ENCODE results near the gene ATG14.
"Not testable (repeated sequence)": the region's sequence is repeated elsewhere in the genome, so short reads cannot be mapped to it uniquely, and the experiment has no call there.

ATG14 gene

DNA sequence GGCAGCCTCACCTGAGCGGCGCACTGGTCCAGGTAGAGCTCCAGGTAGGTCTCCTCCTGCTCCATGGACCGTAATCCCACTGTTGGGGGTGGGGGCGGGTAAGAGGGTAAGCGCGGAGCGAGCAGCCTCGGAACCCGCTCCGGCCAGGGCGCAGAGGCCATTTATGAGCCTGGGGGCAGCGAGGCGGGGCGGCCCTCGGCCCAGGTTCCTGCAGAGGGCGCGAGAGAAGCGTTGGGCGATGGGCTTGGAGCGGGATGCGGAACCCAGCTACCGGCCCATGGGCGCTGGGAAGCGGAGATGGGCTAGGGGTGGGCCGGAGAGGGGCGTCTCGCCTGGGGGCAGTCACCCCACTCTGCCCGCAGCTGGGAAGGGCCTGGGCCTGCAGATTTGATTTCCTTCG is 28.8 kb upstream of the ATG14 start, which contains the start of gene TBPL2:
Gene TBPL2, minus strand, starts transcription at position 232 of the 400 bp plus-strand sequence. Its CDS starts 167 bp downstream, at position 65.
- Mint-ChIP-seq H3K4me3 (no peak within 1 kb of the TSS), H3K9me3 (no peaks in the 10 kb centered on the region), H3K27ac (no peak within 1 kb of the TSS), H3K4me1 (peaks cover 5% of the 10 kb centered on the region), H3K27me3 (no peaks in the 10 kb centered on the region), H3K36me3 (no peaks in the 10 kb centered on the region)

DNA sequence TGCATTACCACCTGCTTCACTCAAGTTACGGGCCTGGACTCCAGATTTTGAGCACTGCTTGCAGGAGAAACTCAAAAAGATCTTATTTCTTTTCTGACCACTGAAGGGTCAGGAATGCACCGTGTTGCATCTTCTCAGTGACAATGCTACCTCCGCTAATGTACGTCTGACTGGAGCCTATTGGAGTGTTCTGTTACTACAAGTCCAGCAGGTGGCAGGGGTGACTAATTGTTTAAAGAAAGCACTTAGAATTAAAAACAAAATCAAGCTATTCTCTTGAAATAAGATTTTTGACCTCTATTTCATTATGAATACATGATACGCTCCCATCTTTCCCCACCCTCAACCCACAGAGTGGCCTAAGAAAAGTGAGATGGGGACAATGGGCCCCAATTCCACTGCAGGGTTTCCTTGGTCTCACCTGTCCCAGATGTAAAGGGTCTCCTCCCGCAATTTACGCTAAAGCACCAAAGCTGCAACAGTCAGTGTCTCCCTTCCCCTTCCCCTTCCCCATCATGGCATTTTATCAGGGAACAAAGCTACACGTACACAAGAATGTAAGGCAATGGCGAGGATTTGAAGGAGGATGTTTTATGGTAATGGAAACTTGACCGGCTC is 26.5 kb upstream of the ATG14 start:
- Mint-ChIP-seq H3K36me3 (no peaks in the 10 kb centered on the region), H3K4me1 (peaks cover 24% of the 10 kb centered on the region), H3K27ac (no peak overlapping the region), H3K4me3 (no peak overlapping the region), H3K27me3 (no peaks in the 10 kb centered on the region), H3K9me3 (no peaks in the 10 kb centered on the region)

DNA sequence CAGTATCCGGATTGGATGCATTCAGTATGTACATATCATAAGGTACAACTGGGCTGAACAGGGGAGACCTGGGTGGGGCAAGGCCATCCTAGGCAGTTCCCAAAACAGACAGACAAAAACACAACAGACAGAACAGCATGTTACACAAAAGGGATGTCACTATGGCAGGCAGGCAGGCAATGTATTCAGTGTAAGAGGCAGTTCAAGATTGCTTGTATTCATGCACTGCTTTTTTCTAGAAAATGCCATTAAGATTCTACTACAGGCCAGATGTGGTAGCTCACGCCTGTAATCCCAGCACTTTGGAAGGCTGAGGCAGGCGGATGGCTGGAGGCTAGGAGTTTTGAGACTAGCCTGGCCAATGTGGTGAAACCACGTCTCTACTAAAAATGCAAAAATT is 25.3 kb upstream of the ATG14 start:
- peak overlapping the region; percentile 46 for H3K27ac Mint-ChIP-seq
- H3K4me3 Mint-ChIP-seq: no peak overlapping the region
- no peaks in the 10 kb centered on the region for H3K27me3 Mint-ChIP-seq
- peaks cover 33% of the 10 kb centered on the region for H3K4me1 Mint-ChIP-seq
- no peaks in the 10 kb centered on the region for H3K36me3 Mint-ChIP-seq
- no peaks in the 10 kb centered on the region for H3K9me3 Mint-ChIP-seq

DNA sequence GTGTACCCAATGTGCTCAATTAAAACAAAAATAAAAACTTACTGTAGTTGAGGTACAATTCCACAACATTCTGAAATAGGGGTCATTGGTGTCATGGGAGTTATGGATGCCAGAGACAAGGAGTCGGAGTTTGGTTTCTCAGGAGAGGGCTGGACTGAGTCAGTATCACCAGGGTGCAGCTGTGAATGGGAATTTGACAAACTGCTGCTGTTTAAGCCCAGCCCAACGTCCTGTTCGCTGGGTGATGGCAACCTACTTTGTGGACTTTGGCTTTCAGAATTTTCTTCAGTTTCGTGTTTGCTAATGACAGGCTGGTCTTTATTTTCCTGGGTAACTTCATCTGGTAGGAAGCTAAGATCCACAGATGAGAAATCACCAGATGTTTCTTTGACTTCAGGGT is 24.9 kb upstream of the ATG14 start:
- Mint-ChIP-seq H3K9me3 (no peaks in the 10 kb centered on the region), H3K27me3 (no peaks in the 10 kb centered on the region), H3K27ac (peak overlapping the region; percentile 46), H3K4me1 (peaks cover 33% of the 10 kb centered on the region), H3K36me3 (no peaks in the 10 kb centered on the region), H3K4me3 (no peak overlapping the region)

DNA sequence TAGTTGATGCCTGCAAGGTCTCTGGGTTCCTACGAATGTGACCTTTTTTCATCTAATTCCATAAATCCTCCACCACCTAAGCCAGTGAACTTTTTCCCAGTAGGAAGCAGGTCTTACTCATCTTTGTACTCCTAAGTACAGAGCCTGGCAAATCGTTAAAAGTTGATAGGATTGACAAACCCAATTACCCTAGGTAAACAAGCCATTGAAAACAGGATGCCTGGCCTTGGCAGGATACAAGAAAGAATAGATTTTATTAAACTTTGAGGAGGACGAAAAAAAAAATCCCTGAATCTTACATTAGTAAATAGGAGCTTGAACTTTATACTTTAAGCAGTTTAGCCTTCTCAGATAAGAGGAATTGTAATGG is 23.2 kb upstream of the ATG14 start:
- Mint-ChIP-seq H3K4me1 (peaks cover 47% of the 10 kb centered on the region), H3K27ac (peak overlapping the region; percentile 47), H3K9me3 (no peaks in the 10 kb centered on the region), H3K36me3 (no peaks in the 10 kb centered on the region), H3K27me3 (no peaks in the 10 kb centered on the region), H3K4me3 (no peak overlapping the region)

DNA sequence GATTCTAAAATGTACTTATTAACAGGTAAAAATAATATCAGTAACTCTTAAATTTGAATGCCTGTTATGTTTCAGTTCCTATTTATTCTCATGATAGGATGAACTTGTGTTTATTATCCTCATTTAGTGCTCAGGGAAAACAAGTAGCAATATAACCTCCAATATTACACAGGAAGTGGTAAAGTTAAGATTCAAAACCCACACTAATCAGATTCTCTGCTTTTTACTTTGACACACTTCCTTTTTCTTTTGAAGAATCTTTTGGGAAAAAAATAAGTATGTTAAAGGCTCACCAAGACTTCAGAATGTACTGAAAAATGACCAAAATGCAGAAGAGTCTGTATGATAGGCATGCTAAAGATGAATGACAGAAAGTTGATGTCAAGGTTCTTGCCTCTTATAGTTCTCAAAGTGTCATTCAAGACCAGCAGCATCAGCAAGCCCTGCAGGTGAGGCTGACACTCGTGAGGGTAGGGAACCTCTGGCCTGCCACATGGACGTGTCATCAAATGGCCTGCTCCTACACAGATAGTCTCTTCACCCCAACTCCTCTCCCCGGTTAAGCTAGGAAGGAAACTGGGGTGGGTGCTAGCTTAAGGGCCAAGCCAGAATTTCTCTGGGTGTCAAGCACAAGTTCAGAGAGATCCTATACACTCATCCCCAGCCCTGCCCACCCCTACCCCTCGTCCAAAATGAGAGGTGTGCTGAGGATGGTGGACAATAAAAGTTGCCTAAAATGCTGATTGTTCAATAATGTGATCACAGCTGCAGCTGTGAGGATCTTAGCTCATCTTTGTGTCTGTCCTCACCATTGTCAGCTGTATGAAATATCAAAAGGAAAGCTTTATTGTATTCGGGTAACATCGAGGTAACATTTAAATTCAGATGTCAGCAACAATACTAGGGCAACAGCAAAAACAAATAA is 22.5 kb upstream of the ATG14 start:
- H3K4me3 Mint-ChIP-seq: peak overlapping the region; percentile 44
- peaks cover 49% of the 10 kb centered on the region for H3K4me1 Mint-ChIP-seq

DNA sequence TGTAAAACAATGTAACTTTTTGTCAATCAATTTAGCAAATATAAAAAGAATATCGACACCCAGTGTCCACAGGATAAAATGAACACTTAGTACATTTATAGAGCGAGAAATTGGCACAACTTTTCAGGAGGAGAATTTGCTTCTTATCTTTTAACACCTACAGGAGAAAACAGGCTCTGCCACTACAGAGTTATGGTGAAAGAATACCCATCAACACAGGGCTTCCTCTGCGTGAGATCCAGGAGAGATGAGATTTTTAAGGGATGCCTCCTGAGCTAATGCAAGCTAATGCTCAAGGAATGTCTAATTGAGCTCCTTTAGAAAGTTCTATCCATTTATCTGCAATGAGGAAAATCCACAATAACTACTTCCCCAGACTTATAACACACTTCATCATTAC is 21.0 kb upstream of the ATG14 start:
- Mint-ChIP-seq H3K9me3 (no peaks in the 10 kb centered on the region), H3K27ac (peak overlapping the region; percentile 35), H3K4me3 (no peak overlapping the region), H3K36me3 (no peaks in the 10 kb centered on the region), H3K4me1 (peaks cover 49% of the 10 kb centered on the region), H3K27me3 (no peaks in the 10 kb centered on the region)

More for the DNA sequence above, 22.5 kb upstream of the ATG14 start:
- Mint-ChIP-seq H3K27me3 (no peaks in the 10 kb centered on the region), H3K9me3 (no peaks in the 10 kb centered on the region), H3K27ac (peak overlapping the region; percentile 49), H3K36me3 (no peaks in the 10 kb centered on the region)

DNA sequence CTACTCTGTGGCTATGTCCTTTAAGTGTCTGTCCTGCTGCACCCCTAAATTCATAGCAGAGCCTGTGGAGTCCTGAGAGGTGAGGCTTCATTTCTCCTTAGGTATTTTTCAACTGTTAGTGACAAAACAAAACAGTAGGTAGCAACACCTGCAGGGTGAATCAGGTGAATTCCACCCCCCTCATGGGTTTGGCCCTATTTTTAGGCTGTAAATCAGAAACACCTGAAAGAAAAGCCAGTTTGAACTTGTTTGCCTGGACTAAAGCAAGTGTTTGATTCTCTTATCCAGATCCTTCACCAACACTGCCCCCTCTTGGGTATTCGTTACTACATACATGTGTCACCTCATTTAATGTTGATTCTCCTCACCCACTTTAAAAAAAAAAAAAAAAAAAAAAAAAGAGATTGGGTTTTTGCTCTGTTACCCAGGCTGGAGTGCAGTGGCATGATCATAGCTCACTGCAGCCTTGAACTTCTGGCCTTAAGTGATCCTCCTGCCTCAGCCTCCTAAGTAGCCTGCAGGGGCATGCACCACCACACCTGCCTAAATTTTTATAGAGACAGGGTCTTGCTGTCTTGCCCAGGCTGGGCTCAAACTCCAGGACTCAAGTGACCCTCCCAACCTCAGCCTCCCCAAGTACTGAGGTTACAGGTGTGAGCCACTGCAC is 18.5 kb upstream of the ATG14 start:
- H3K27ac Mint-ChIP-seq: peak overlapping the region; percentile 81
- no peaks in the 10 kb centered on the region for H3K36me3 Mint-ChIP-seq

DNA sequence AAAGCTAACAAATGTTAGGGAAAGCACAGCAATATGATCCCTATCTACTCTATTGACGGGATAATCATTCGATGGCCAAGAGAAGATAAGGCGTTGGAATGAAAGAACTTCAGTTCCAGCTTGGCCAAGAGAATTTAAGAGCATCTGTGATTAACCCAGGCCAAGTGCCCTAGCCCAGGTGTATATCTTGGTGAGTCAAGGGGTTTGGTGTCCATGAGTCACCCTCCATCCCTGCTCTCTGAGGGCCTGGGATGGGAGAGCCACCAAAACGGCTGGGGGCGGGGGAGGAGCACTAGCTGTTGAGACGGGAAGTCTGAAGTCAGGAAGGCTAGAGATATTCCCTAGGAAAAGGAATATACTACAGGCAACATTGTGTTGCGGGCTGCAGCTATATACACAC is 15.8 kb upstream of the ATG14 start:
- no peaks in the 10 kb centered on the region for H3K27me3 Mint-ChIP-seq
- H3K9me3 Mint-ChIP-seq: no peaks in the 10 kb centered on the region
- H3K27ac Mint-ChIP-seq: no peak overlapping the region
- H3K36me3 Mint-ChIP-seq: no peaks in the 10 kb centered on the region
- H3K4me3 Mint-ChIP-seq: no peak overlapping the region
- H3K4me1 Mint-ChIP-seq: peaks cover 18% of the 10 kb centered on the region

More for the DNA sequence above, 18.5 kb upstream of the ATG14 start:
- Mint-ChIP-seq H3K27me3 (no peaks in the 10 kb centered on the region), H3K4me1 (peaks cover 44% of the 10 kb centered on the region), H3K4me3 (no peak overlapping the region), H3K9me3 (no peaks in the 10 kb centered on the region)

DNA sequence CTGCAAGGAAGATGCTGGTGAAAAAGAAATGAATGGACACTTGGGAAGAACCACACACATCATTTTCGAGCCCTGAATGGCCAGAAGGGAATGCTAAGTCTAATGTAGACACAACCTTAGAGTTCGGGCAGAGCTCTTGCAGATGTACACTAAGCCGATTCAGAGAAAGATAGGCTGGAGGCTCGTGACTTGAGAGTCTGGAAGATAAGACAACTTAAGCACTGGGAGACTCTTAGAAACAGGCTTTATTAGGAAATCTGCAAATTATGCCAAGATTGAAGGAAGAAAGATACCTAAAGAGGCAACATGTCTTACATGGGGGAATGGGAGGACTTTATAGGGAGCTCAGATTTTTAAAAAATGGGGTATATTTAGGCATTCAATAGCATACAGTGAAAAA is 15.3 kb upstream of the ATG14 start:
- no peak overlapping the region for H3K4me3 Mint-ChIP-seq
- no peaks in the 10 kb centered on the region for H3K9me3 Mint-ChIP-seq
- no peaks in the 10 kb centered on the region for H3K27me3 Mint-ChIP-seq
- peak overlapping the region; percentile 48 for H3K27ac Mint-ChIP-seq
- H3K36me3 Mint-ChIP-seq: no peaks in the 10 kb centered on the region
- peaks cover 16% of the 10 kb centered on the region for H3K4me1 Mint-ChIP-seq

DNA sequence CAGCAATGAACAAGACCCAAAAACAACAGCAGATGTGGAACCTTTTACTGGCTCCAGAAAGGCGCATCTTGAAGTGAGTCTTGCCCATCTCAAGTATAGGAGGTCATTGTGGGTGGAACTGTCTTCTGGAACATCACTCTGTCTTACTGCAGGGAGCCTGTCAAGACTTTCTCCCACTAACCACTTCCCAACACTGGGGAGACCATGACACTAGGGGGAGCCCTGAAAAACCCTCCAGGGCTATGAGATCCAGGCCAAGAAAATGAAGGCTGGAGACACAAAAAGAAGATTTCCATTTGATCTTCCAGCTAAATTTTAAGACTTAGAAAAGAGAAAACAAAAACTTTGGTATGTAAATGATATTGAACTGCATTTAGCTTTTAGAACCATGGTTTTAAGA is 13.5 kb upstream of the ATG14 start:
- Mint-ChIP-seq H3K4me1 (peaks cover 5% of the 10 kb centered on the region), H3K27ac (no peak overlapping the region), H3K27me3 (no peaks in the 10 kb centered on the region), H3K4me3 (no peak overlapping the region), H3K36me3 (no peaks in the 10 kb centered on the region), H3K9me3 (no peaks in the 10 kb centered on the region)

DNA sequence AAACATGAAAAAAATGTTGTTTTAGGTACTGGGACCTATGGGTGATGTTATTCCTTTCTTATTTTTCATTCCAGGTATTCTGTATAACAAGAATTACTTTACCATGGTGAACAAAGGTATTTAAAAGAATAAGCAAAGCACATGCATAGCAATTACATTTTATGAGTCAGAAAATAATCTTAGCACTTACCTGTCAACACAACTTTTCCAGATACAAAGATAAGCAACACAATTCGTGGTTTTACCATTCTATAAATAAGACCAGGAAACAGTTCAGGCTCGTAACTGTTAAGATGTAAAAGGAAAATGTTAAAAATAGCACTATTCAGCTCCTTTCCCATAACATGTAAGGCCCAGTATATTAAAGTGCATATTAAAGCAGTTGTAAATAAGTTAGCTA is 12.3 kb upstream of the ATG14 start:
- H3K36me3 Mint-ChIP-seq: no peaks in the 10 kb centered on the region
- no peaks in the 10 kb centered on the region for H3K27me3 Mint-ChIP-seq
- no peak overlapping the region for H3K27ac Mint-ChIP-seq
- no peak overlapping the region for H3K4me3 Mint-ChIP-seq
- H3K4me1 Mint-ChIP-seq: no peaks in the 10 kb centered on the region
- no peaks in the 10 kb centered on the region for H3K9me3 Mint-ChIP-seq

DNA sequence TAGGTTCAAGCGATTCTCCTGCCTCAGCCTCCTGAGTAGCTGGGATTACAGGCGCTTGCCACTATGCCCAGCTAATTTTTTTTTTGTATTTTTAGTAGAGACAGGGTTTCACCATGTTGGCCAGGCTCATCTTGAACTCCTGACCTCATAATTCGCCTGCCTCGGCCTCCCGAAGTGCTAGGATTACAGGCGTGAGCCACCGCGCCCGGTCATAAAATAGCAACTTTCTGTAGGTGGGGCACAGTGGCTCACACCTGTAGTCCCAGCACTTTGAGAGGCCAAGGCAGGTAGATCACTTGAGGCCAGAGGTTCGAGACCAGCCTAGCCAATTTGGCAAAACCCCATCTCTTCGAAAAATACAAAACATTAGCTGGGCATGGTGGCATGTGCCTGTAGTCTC is 10.7 kb upstream of the ATG14 start:
- not testable (repeated sequence) for H3K27me3 Mint-ChIP-seq, H3K9me3 Mint-ChIP-seq, H3K4me1 Mint-ChIP-seq, H3K4me3 Mint-ChIP-seq, H3K36me3 Mint-ChIP-seq, H3K27ac Mint-ChIP-seq

DNA sequence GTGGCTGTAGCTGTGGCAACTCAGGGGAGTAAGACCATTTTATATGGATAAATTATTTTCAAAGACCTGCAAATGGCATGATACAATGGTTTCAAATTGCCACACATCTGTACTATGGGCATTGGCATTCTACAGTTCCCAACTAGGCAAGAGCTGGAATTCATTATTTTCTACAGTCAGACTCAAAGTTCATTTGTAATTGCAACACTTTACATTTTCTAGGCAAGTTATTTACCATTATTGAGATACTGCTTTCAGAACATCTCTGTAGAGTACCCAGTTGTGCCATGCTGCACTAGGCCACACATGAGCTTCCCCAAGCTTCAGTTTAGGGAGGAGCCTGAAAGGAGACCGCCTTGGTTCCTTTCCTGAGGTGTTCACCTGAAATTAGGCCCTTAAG is 8.0 kb upstream of the ATG14 start:
- Mint-ChIP-seq H3K27ac (no peak overlapping the region), H3K9me3 (no peaks in the 10 kb centered on the region), H3K4me3 (no peak overlapping the region), H3K27me3 (no peaks in the 10 kb centered on the region), H3K4me1 (no peaks in the 10 kb centered on the region), H3K36me3 (no peaks in the 10 kb centered on the region)

DNA sequence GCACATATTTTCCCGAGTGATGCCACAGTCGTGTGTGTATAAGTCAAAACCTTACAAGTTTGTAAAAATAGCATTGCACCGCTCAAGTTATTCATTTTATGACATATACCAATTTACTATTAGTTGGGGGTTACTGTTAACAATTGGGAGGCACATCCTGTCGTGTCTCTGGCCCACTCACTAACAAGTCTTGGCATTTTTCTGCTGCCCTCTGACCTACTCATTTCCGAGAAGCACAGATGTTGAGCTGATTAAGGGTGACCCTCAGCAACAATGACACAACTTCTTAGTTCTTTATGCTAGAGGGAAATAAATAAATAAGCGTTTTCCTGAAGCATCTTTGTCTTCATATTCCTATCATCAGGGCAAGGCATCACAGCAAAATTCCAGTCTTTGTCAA is 6.8 kb upstream of the ATG14 start:
- Mint-ChIP-seq H3K4me1 (no peaks in the 10 kb centered on the region), H3K27me3 (no peaks in the 10 kb centered on the region), H3K9me3 (no peaks in the 10 kb centered on the region), H3K27ac (no peak overlapping the region), H3K4me3 (no peak overlapping the region), H3K36me3 (no peaks in the 10 kb centered on the region)

DNA sequence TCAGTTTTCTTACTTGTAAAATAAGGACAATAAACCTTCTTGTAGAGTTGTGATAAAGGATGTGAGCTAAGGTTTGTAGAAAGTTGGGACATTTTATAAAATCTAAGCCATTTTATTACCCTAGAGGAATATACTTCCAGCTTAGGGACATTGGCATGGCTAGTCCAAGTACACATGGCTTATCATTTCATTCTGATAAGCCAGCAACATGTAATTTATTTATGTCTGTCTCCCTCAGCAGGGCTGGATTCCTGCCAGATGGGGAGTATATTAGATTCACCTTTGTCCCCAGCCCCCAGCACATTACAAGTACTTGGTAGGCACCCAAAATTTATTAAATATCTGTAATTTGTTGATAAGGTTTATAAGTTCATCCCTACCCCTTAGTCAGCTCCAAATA is 6.3 kb upstream of the ATG14 start:
- no peaks in the 10 kb centered on the region for H3K27me3 Mint-ChIP-seq
- H3K9me3 Mint-ChIP-seq: no peaks in the 10 kb centered on the region
- H3K27ac Mint-ChIP-seq: no peak overlapping the region
- H3K36me3 Mint-ChIP-seq: no peaks in the 10 kb centered on the region
- H3K4me1 Mint-ChIP-seq: no peaks in the 10 kb centered on the region
- no peak overlapping the region for H3K4me3 Mint-ChIP-seq

Measured in activated naive CD4-positive, alpha-beta T cell treated with anti-CD3 and anti-CD28 coated beads, Interleukin-2, amount 50 U/mL, for 24 hours (primary cell).